HepG2 (cell line): ENCODE results near the gene GHRH. TPM values are rescaled to one million over a fixed set of nuclear protein-coding genes. Genes with fewer than 3 reads are reported as not detected.
A peak's percentile ranks its signal among the peaks of the same experiment; 100 is the strongest.

Experiments used
- CENPT ChIP-seq: sonication (generic); formaldehyde crosslinking; IDR thresholded peaks from 2 replicates; pipeline ENCODE4 v1.8.0; 2022; ENCODE audit warnings: low read depth, mild to moderate bottlenecking, moderate library complexity, missing genetic modification reagents
- FOSL2 ChIP-seq: sonication (generic); formaldehyde crosslinking; IDR thresholded peaks from 2 replicates; pipeline ENCODE4 v1.4.0; 2020; ENCODE audit warnings: missing genetic modification reagents
- GABPA ChIP-seq, 2 experiments: IDR thresholded peaks; 2 replicates each; pipeline ENCODE4 v1.6.1; 2011 to 2016; ENCODE audit warnings: low read depth in 2 of 2, low read length in 1 of 2, missing biosample characterization in 1 of 2, missing genetic modification characterization in 1 of 2
- HDAC2 ChIP-seq: sonication (generic); formaldehyde crosslinking; IDR thresholded peaks from 2 replicates; pipeline ENCODE4 v1.4.0; 2020; ENCODE audit warnings: missing genetic modification reagents
- KAT2B ChIP-seq: fragments of 150-350 bp; IDR thresholded peaks from 2 replicates; pipeline ENCODE4 v1.6.1; 2014; ENCODE audit warnings: low read depth, low read length, borderline replicate concordance
- PITX1 ChIP-seq: sonication (generic); formaldehyde crosslinking; IDR thresholded peaks from 2 replicates; pipeline ENCODE4 v1.5.1; 2020; ENCODE audit warnings: mild to moderate bottlenecking, missing genetic modification reagents
- SCMH1 ChIP-seq: sonication (generic); formaldehyde crosslinking; IDR thresholded peaks from 2 replicates; pipeline ENCODE4 v1.9.0; 2021; ENCODE audit warnings: missing genetic modification reagents, mild to moderate bottlenecking, borderline replicate concordance
- ZFP1 ChIP-seq: IDR thresholded peaks from 2 replicates; pipeline ENCODE4 v1.6.1; 2016
- ZMYM2 ChIP-seq: sonication (generic); formaldehyde crosslinking; IDR thresholded peaks from 2 replicates; pipeline ENCODE4 v1.8.0; 2022; ENCODE audit warnings: mild to moderate bottlenecking, missing genetic modification reagents
- ZNF510 ChIP-seq: sonication (generic); formaldehyde crosslinking; IDR thresholded peaks from 2 replicates; pipeline ENCODE4 v1.4.0; 2020; ENCODE audit warnings: low read depth, mild to moderate bottlenecking, missing genetic modification reagents
- ZNF737 ChIP-seq: sonication (generic); formaldehyde crosslinking; IDR thresholded peaks from 2 replicates; pipeline ENCODE4 v1.5.0; 2020; ENCODE audit warnings: missing genetic modification reagents, mild to moderate bottlenecking, borderline replicate concordance
- ZNF816 ChIP-seq: sonication (generic); formaldehyde crosslinking; IDR thresholded peaks from 2 replicates; pipeline ENCODE4 v1.8.0; 2022; ENCODE audit warnings: missing genetic modification reagents, mild to moderate bottlenecking, borderline replicate concordance
- ZSCAN31 ChIP-seq: sonication (generic); formaldehyde crosslinking; IDR thresholded peaks from 2 replicates; pipeline ENCODE4 v1.5.0; 2020; ENCODE audit warnings: low read depth, mild to moderate bottlenecking, missing genetic modification reagents
- polyA plus RNA-seq, 8 experiments: library from polyadenylated mRNA; depleted of rRNA in 3 of 8; stranded (reverse) in 7 of 8; unstranded in 1 of 8; fragments of >200 nt; fragmentation: Illumina TruSeq in 4 of 8; extraction: Trizol in 4 of 8; gene quantifications; 2 replicates each; pipeline versions ENCODE4 v1.2.1 to v1.2.3, GENCODE V29; 2011 to 2016; ENCODE audit warnings: low read depth in 4 of 8, missing spikeins in 1 of 8, mixed read lengths in 1 of 8; ENCODE audit not compliant: insufficient read depth in 1 of 8
- total RNA-seq, 5 experiments: library from RNA; depleted of rRNA; stranded (reverse); fragments of >200 nt; fragmentation: Illumina TruSeq; extraction: Trizol; gene quantifications; 2 replicates each; pipeline ENCODE4 v1.2.3, GENCODE V29; 2016; ENCODE audit warnings: low read depth in 1 of 5
- TF ChIP-seq, protein P1 (sequence below): IDR thresholded peaks from 2 replicates; pipeline ENCODE4 v1.6.1; 2016; ENCODE audit warnings: missing biosample characterization, missing genetic modification reagents, low read depth
- TF ChIP-seq, protein P2 (sequence below): sonication (generic); formaldehyde crosslinking; IDR thresholded peaks from 2 replicates; pipeline ENCODE4 v1.4.0; 2020; ENCODE audit warnings: missing genetic modification reagents
- TF ChIP-seq, protein P3 (sequence below): sonication (generic); formaldehyde crosslinking; IDR thresholded peaks from 2 replicates; pipeline ENCODE4 v1.5.0; 2020; ENCODE audit warnings: mild to moderate bottlenecking, missing genetic modification reagents, borderline replicate concordance
- TF ChIP-seq, protein P4 (sequence below): sonication (generic); formaldehyde crosslinking; IDR thresholded peaks from 2 replicates; pipeline ENCODE4 v1.4.0; 2020; ENCODE audit warnings: missing genetic modification reagents, borderline replicate concordance

The GHRH gene
- total and polyA plus RNA-seq, 2 of the 13 experiments (the other 11 are each of a cell fraction or from before 2014, with no cell fraction given): not detected

DNA sequence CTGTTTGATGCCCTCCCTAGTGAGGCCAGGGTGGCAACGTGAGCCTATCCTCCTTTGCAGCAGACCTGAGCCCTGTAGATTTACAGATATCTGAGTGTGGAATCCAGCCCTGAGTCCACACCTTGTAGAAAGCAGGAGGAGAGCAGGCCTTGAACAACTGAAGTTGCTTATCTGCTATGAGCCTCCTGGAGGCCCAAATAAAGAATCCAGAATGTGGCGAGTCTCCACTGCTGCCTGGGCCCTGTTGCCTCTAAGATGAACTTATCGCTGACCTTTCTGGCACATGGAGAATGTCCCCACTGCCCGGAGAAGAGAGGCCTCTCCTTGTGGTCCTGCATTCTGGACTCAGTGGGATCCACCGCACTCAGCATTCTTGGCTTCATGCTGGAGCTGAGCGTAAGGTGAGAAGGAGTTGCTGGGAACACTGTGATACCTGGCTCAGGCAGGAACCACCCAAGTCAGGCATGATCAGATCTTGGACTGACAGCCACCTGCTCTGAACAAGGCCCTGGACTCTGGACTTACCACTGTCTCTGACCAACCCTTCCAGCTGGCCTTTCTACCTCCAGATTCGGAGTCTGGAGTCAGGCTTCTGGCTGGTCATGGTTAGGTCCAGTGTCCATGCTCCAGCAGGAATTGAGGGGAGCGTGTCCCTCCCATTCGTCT, 22.0 kb upstream of the GHRH start (continued):
- TF ChIP-seq, protein P1, sequence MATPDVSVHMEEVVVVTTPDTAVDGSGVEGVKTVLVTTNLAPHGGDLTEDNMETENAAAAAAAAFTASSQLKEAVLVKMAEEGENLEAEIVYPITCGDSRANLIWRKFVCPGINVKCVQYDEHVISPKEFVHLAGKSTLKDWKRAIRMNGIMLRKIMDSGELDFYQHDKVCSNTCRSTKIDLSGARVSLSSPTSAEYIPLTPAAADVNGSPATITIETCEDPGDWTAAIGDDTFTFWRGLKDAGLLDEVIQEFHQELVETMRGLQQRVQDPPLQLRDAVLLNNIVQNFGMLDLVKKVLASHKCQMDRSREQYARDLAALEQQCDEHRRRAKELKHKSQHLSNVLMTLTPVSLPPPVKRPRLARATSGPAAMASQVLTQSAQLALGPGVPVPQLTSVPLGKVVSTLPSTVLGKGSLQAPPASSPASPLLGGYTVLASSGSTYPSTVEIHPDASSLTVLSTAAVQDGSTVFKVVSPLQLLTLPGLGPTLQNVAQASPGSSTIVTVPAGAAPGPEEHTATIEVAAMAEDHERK (CRISPR knock-in tag): no peak
- TF ChIP-seq GABPA (IDR thresholded peaks at IDR 0.05; ENCODE audit: low read depth, low read length) (no peak), GABPA (CRISPR knock-in tag; IDR thresholded peaks at IDR 0.05; ENCODE audit: low read depth) (no peak), SCMH1 (no peak), ZNF510 (no peak), PITX1 (CRISPR knock-in tag) (no peak), ZNF816 (CRISPR knock-in tag) (no peak), KAT2B (no peak), CENPT (no peak), ZNF737 (CRISPR knock-in tag) (no peak), FOSL2 (CRISPR knock-in tag) (no peak; the same call in 1 of the 2 replicates), HDAC2 (CRISPR knock-in tag) (peak; percentile 52; the same call in 1 of the 2 replicates), ZSCAN31 (CRISPR knock-in tag) (no peak), ZFP1 (CRISPR knock-in tag) (no peak), ZMYM2 (no peak)
- TF ChIP-seq, protein P2, sequence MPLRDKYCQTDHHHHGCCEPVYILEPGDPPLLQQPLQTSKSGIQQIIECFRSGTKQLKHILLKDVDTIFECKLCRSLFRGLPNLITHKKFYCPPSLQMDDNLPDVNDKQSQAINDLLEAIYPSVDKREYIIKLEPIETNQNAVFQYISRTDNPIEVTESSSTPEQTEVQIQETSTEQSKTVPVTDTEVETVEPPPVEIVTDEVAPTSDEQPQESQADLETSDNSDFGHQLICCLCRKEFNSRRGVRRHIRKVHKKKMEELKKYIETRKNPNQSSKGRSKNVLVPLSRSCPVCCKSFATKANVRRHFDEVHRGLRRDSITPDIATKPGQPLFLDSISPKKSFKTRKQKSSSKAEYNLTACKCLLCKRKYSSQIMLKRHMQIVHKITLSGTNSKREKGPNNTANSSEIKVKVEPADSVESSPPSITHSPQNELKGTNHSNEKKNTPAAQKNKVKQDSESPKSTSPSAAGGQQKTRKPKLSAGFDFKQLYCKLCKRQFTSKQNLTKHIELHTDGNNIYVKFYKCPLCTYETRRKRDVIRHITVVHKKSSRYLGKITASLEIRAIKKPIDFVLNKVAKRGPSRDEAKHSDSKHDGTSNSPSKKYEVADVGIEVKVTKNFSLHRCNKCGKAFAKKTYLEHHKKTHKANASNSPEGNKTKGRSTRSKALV (CRISPR knock-in tag): no peak
- TF ChIP-seq, protein P3, sequence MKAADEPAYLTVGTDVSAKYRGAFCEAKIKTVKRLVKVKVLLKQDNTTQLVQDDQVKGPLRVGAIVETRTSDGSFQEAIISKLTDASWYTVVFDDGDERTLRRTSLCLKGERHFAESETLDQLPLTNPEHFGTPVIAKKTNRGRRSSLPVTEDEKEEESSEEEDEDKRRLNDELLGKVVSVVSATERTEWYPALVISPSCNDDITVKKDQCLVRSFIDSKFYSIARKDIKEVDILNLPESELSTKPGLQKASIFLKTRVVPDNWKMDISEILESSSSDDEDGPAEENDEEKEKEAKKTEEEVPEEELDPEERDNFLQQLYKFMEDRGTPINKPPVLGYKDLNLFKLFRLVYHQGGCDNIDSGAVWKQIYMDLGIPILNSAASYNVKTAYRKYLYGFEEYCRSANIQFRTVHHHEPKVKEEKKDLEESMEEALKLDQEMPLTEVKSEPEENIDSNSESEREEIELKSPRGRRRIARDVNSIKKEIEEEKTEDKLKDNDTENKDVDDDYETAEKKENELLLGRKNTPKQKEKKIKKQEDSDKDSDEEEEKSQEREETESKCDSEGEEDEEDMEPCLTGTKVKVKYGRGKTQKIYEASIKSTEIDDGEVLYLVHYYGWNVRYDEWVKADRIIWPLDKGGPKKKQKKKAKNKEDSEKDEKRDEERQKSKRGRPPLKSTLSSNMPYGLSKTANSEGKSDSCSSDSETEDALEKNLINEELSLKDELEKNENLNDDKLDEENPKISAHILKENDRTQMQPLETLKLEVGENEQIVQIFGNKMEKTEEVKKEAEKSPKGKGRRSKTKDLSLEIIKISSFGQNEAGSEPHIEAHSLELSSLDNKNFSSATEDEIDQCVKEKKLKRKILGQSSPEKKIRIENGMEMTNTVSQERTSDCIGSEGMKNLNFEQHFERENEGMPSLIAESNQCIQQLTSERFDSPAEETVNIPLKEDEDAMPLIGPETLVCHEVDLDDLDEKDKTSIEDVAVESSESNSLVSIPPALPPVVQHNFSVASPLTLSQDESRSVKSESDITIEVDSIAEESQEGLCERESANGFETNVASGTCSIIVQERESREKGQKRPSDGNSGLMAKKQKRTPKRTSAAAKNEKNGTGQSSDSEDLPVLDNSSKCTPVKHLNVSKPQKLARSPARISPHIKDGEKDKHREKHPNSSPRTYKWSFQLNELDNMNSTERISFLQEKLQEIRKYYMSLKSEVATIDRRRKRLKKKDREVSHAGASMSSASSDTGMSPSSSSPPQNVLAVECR (CRISPR knock-in tag): peak; percentile 40; the same call in 1 of the 2 replicates
- TF ChIP-seq, protein P4, sequence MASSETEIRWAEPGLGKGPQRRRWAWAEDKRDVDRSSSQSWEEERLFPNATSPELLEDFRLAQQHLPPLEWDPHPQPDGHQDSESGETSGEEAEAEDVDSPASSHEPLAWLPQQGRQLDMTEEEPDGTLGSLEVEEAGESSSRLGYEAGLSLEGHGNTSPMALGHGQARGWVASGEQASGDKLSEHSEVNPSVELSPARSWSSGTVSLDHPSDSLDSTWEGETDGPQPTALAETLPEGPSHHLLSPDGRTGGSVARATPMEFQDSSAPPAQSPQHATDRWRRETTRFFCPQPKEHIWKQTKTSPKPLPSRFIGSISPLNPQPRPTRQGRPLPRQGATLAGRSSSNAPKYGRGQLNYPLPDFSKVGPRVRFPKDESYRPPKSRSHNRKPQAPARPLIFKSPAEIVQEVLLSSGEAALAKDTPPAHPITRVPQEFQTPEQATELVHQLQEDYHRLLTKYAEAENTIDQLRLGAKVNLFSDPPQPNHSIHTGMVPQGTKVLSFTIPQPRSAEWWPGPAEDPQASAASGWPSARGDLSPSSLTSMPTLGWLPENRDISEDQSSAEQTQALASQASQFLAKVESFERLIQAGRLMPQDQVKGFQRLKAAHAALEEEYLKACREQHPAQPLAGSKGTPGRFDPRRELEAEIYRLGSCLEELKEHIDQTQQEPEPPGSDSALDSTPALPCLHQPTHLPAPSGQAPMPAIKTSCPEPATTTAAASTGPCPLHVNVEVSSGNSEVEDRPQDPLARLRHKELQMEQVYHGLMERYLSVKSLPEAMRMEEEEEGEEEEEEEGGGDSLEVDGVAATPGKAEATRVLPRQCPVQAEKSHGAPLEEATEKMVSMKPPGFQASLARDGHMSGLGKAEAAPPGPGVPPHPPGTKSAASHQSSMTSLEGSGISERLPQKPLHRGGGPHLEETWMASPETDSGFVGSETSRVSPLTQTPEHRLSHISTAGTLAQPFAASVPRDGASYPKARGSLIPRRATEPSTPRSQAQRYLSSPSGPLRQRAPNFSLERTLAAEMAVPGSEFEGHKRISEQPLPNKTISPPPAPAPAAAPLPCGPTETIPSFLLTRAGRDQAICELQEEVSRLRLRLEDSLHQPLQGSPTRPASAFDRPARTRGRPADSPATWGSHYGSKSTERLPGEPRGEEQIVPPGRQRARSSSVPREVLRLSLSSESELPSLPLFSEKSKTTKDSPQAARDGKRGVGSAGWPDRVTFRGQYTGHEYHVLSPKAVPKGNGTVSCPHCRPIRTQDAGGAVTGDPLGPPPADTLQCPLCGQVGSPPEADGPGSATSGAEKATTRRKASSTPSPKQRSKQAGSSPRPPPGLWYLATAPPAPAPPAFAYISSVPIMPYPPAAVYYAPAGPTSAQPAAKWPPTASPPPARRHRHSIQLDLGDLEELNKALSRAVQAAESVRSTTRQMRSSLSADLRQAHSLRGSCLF: no peak
